ENCODE measurements around the gene SOCS2.

SOCS2 gene

DNA sequence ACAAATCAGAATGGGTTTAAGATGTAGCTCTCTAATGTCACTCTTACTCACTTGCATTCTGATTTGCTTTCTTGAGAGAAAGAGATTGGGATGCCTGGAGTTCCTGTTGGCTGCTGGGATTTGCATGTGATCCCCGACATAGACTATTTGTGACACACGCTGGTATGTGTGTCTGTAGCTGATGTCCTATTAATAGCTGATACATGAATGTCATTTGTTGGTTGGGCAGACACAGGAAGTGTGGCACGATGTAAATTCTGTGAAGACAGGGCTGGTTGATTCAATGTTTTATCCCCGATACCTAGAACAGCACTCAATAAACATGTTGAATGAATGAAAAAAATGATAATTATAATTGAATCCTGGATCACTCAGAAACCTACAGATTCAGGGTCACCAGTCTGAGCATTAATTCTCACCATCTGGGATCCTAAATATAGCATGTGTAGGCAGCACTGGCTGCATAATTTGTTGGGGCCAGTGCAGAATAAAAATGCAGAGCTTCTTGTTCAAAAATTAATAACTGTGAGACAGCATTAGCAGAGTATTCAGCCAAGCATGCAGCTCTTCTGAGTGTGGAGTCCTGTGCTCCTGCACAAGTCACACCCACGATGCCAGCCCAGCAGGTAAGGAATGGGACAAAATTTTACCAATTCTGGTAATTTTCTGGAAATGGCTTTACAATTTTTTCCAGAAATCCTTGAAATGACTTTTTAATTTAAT, 35.5 kb upstream of the SOCS2 start:
- TF ChIP-seq, protein P1, sequence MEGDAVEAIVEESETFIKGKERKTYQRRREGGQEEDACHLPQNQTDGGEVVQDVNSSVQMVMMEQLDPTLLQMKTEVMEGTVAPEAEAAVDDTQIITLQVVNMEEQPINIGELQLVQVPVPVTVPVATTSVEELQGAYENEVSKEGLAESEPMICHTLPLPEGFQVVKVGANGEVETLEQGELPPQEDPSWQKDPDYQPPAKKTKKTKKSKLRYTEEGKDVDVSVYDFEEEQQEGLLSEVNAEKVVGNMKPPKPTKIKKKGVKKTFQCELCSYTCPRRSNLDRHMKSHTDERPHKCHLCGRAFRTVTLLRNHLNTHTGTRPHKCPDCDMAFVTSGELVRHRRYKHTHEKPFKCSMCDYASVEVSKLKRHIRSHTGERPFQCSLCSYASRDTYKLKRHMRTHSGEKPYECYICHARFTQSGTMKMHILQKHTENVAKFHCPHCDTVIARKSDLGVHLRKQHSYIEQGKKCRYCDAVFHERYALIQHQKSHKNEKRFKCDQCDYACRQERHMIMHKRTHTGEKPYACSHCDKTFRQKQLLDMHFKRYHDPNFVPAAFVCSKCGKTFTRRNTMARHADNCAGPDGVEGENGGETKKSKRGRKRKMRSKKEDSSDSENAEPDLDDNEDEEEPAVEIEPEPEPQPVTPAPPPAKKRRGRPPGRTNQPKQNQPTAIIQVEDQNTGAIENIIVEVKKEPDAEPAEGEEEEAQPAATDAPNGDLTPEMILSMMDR (IDR thresholded peaks at IDR 0.05), result no peak

DNA sequence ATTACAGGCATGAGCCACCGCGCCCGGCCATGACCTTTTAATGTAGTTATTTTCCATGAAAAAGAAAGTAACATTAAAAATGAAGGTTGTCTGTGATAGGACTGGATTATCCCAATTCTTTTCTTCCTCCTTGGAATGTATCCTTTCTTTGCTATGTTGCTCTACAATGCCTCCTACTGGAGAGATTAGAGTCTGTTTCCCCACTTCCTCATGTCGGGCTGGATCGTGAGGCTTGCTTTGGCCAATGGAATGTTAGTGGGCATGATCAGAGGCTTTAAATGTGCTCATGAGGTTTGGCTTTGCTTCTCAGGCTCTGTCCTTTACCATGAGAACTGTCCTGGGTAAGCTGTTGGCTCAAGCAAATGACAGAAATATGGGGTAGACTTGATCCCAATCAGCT, 34.7 kb upstream of the SOCS2 start:
- TF ChIP-seq, protein P1 (IDR thresholded peaks at IDR 0.05), result no peak

DNA sequence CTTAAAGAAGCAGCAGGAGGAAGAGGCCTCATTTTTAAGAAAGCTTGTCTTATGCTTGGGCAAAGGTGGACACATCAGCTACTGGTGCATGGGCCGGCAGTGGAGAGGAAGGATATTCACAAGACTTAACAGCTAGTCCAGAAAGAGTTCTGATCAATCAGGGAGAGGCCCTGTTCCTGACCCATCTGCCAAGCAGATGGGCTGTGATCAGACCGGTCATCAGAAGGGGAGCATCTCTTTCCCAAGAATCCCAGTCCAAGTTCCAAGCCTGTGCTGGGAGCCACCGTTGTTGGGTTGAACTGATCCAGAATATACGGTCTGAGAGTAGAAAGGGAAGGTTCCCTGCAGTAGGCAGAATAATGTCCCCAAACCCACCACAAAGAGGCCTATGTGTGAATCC, 32.7 kb upstream of the SOCS2 start:
- TF ChIP-seq, protein P1 (IDR thresholded peaks at IDR 0.05), result no peak

DNA sequence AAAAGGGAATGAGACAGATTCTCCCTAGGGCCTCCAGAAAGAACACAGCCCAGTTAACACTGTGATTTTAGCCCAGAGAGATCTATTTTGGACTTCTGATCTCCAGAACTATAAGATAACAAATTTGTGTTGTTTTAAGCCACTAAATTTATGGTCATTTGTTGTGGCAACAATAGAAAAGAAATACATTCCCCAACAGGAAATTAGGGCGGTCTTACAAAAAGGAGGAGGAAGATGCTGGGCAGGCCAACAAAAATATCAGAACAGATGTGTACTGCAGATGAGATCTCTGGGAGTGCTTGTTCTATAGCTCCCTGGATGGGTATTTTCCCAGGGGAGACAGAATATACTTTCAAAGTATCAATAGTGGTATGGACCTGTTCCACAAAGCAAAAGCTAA, 32.0 kb upstream of the SOCS2 start:
- TF ChIP-seq, protein P1 (IDR thresholded peaks at IDR 0.05), result no peak

DNA sequence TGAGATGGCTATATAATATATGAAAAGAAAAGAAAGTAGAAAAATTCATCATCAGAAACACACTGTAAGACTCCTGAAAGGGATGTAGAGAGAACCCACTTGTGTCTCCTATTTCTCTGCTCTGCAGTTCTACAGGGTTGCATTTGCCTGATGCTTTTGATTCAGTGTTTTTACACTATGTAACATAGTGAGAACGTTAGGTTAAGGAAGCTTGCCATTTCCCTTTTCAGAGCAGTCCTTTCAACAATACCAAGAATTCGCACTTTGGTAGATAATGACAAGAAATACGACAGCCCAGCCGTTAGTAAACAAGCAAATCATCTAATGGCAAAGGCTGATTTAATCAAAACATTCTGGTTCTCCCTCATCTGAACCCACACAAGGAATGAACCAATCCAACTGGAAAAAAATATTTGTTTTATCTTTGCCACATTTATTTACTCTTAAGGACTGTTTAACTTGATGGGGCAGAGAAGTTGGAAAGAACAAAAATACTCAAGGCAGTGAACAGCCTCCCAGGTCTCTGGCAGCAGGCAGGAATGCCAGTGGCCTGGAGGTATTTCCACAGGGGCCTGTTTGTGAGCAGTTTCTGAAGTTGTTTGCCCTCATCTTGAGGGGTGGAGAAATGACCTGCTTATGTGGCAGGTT, 30.8 kb upstream of the SOCS2 start:
- TF ChIP-seq, protein P1 (IDR thresholded peaks at IDR 0.05), result no peak

DNA sequence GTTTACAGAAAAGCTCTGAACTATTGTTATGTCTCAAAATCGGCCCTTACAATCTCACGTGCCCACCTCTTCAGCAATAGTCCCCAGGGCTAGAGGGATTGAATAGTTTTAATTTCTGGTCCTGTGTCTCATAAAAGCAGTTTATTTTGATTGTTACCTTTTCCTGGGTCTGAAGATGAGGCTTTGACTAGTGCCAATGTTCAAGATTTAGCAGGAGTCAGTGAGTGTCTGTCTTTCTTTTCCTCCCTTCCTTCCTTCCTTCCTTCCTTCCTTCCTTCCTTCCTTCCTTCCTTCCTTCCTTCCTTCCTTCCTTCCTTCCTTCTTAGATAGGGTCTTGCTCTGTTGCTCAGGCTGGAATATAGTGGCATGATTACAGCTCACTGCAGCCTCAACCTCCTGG, 24.7 kb upstream of the SOCS2 start:
- TF ChIP-seq, protein P1 (IDR thresholded peaks at IDR 0.05), result no peak

DNA sequence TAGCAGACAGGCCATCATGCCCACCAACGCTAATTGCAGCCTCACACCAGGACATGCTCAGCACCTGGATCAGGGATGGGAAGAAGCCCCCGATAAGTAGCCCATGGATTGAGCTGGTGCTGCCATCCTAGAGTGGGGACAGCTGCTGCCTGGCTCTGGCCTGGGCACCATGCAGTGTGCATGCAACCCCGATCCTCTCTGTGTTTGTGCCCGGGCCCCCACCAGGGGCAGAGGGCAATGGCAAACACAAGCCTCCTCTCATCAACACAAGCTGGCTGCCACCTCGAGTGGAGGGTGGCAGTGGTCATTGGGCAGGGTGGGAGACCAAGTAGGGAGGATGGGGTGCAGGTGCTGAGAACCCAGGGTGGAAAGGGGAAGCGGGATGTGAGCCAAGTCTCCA, 23.3 kb upstream of the SOCS2 start:
- TF ChIP-seq, protein P1 (IDR thresholded peaks at IDR 0.05), result no peak

Measured in LNCAP (cell line).